ENCODE data around the gene PINK1. TPM values are rescaled to one million over a fixed set of nuclear protein-coding genes. Genes with fewer than 3 reads are reported as not detected.

Gene PINK1
- total RNA-seq, 4 donors from 2014 or later: 55.6 to 67.4 (median 62.8) TPM

- no peaks in the 10 kb centered on the region for H3K9me3 ChIP-seq
- no peaks in the 10 kb centered on the region for H3K4me1 ChIP-seq
- no peaks in the 10 kb centered on the region for H3K27me3 ChIP-seq
- peak in 1 of 2 donors; percentile 51 for DNase-seq
- peak overlapping the region; percentile 44 to 45 for H3K27ac ChIP-seq
- no peaks in the 10 kb centered on the region for H3K36me3 ChIP-seq
- intact Hi-C loops (cut with DNase I; ENCODE audit: low total_unique reads): no loop called here
- no peak for TF ChIP-seq POLR2A (IDR thresholded peaks at IDR 0.05)
- TF ChIP-seq, protein P1, sequence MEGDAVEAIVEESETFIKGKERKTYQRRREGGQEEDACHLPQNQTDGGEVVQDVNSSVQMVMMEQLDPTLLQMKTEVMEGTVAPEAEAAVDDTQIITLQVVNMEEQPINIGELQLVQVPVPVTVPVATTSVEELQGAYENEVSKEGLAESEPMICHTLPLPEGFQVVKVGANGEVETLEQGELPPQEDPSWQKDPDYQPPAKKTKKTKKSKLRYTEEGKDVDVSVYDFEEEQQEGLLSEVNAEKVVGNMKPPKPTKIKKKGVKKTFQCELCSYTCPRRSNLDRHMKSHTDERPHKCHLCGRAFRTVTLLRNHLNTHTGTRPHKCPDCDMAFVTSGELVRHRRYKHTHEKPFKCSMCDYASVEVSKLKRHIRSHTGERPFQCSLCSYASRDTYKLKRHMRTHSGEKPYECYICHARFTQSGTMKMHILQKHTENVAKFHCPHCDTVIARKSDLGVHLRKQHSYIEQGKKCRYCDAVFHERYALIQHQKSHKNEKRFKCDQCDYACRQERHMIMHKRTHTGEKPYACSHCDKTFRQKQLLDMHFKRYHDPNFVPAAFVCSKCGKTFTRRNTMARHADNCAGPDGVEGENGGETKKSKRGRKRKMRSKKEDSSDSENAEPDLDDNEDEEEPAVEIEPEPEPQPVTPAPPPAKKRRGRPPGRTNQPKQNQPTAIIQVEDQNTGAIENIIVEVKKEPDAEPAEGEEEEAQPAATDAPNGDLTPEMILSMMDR (IDR thresholded peaks at IDR 0.05): no peak
- H3K4me3 ChIP-seq: no peak overlapping the region
Measured at GRCh38 chr1:20618550-20618949, 14.7 kb upstream of the PINK1 start.

DNA sequence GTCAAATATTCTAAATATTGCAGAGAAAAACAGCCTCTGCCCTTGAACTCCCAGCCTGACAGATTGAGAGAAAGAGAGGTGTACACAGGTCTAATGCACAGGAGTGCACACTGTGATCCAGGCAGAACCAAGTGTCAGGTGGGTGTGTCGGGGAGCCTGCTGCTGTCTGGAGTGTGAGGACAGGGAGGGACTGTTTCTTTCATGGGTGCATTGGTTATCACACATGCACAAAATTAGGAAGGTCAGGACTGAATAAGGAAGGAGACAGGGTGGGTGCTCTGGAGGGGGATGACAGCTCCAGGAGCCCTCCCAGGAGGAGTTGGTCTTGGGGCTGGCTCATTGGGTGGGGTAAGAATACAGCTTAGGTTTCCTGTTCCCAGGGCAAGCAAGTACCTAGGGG, 13.3 kb upstream of the PINK1 start:
- no peaks in the 10 kb centered on the region for H3K36me3 ChIP-seq
- H3K9me3 ChIP-seq: no peaks in the 10 kb centered on the region
- intact Hi-C loops (cut with DNase I; ENCODE audit: low total_unique reads): no loop called here
- TF ChIP-seq POLR2A (IDR thresholded peaks at IDR 0.05): no peak
- TF ChIP-seq, protein P1 (IDR thresholded peaks at IDR 0.05): no peak
- no peak overlapping the region for H3K27ac ChIP-seq
- no peaks in the 10 kb centered on the region for H3K4me1 ChIP-seq
- no peak overlapping the region for H3K4me3 ChIP-seq
- no peaks in the 10 kb centered on the region for H3K27me3 ChIP-seq
- no peak for DNase-seq

- intact Hi-C loops (cut with DNase I; ENCODE audit: low total_unique reads): no loop called here
- H3K9me3 ChIP-seq: no peaks in the 10 kb centered on the region
Measured at GRCh38 chr1:20621012-20621411, 12.2 kb upstream of the PINK1 start.

DNA sequence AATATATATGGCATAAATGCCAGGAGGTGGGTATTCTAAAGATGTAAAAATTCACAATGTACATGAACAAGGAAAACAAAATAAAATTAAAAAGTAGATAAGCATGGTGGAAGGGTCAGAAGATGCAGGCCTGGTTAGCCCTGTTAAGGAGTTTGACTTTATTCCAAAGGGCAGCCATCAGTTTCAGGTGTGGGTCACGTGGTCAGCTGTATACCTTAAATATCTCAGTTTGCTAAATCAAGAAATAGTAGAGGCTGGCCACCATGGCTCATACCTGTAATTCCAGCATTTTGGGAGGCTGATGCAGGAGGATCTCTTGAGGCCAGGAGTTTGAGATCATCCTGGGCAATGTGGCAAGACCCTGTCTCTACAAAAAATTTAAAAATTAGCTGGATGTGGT, 8.5 kb upstream of the PINK1 start:
- Histone ChIP-seq H3K36me3 (no peaks in the 10 kb centered on the region), H3K27ac (no peak overlapping the region), H3K27me3 (no peaks in the 10 kb centered on the region), H3K9me3 (no peaks in the 10 kb centered on the region), H3K4me3 (no peak overlapping the region), H3K4me1 (no peaks in the 10 kb centered on the region)
- DNase-seq: no peak
- intact Hi-C loops (cut with DNase I; ENCODE audit: low total_unique reads): no loop called here
- no peak for TF ChIP-seq POLR2A (IDR thresholded peaks at IDR 0.05)

More at GRCh38 chr1:20621012-20621411, 12.2 kb upstream of the PINK1 start:
- DNase-seq: no peak
- Histone ChIP-seq H3K4me3 (no peak overlapping the region), H3K4me1 (no peaks in the 10 kb centered on the region), H3K27me3 (no peaks in the 10 kb centered on the region), H3K27ac (no peak overlapping the region), H3K36me3 (no peaks in the 10 kb centered on the region)
- TF ChIP-seq, protein P1 (IDR thresholded peaks at IDR 0.05): no peak
- no peak for TF ChIP-seq POLR2A (IDR thresholded peaks at IDR 0.05)

GRCh38 chr1:20625176-20626097, 7.8 kb upstream of the PINK1 start:
- H3K36me3 ChIP-seq: no peaks in the 10 kb centered on the region
- no peak overlapping the region for H3K4me3 ChIP-seq
- H3K27ac ChIP-seq: no peak overlapping the region
- intact Hi-C loops (cut with DNase I; ENCODE audit: low total_unique reads): no loop called here
- H3K4me1 ChIP-seq: no peaks in the 10 kb centered on the region
- DNase-seq: no peak
- no peaks in the 10 kb centered on the region for H3K27me3 ChIP-seq
- H3K9me3 ChIP-seq: no peaks in the 10 kb centered on the region
- TF ChIP-seq, protein P1 (IDR thresholded peaks at IDR 0.05): no peak
- no peak for TF ChIP-seq POLR2A (IDR thresholded peaks at IDR 0.05)
